Astrocyte (in vitro differentiated cells and primary cell): ENCODE data around the gene CRYBA4.

Experiments
- CTCF ChIP-seq: IDR thresholded peaks from 2 replicates; pipeline ENCODE4 v1.5.1; 2011; ENCODE audit warnings: low read depth, mild to moderate bottlenecking, inconsistent platforms, low read length, moderate library complexity; ENCODE audit not compliant: insufficient read depth
- EZH2 ChIP-seq: IDR thresholded peaks from 2 replicates; pipeline ENCODE4 v1.6.1; 2012; ENCODE audit warnings: mild to moderate bottlenecking, low read length, inconsistent platforms; ENCODE audit not compliant: insufficient read depth

GRCh38 chr22:26601726-26602125 is 20.0 kb upstream of the CRYBA4 start:
- no peak for TF ChIP-seq CTCF
- TF ChIP-seq EZH2: no peak
